Pancreas (tissue), 10 donors: ENCODE results near the gene SIAE. TPM values are rescaled to one million over a fixed set of nuclear protein-coding genes. Genes with fewer than 3 reads are reported as not detected.

Source experiments
- ATAC-seq, 4 donors: fragments of 200-7000 bp; cut with Tn5 transposase; one replicate each; pipeline versions ENCODE4 v1.8.0 to v1.9.1; 2020; ENCODE audit warnings: mild to moderate bottlenecking in 4 of 4, moderate library complexity in 4 of 4
- DNase-seq, 6 donors: peaks; one replicate each; pipeline ENCODE4 v3.0.0-alpha.2; 2020
- FAIRE-seq: peaks from 2 replicates; lab custom pipeline; 2012; peaks lifted over from hg19 to GRCh38; lab: Jason Lieb, UNC
- H3K27ac ChIP-seq, 4 donors: fragments of 200-600 bp; sonication (generic); 1 replicate in 3 of 4; 2 replicates in 1 of 4; pipeline versions ENCODE4 v1.5.0 to v1.8.0; 2020
- H3K27me3 ChIP-seq, 4 donors: fragments of 200-600 bp; one replicate each; pipeline ENCODE4 v1.8.0; 2021
- H3K36me3 ChIP-seq, 3 donors: fragments of 200-600 bp; sonication (generic) in 1 of 3; one replicate each; pipeline versions ENCODE4 v1.5.0 to v1.8.0; 2020 to 2021
- H3K4me1 ChIP-seq, 3 donors: fragments of 200-600 bp; one replicate each; pipeline ENCODE4 v1.8.0; 2021
- H3K4me3 ChIP-seq, 4 donors: fragments of 200-600 bp; sonication (generic) in 2 of 4; one replicate each; pipeline versions ENCODE4 v1.5.0 to v1.8.0; 2020 to 2021
- H3K9me3 ChIP-seq, 4 donors: fragments of 200-600 bp; one replicate each; pipeline ENCODE4 v1.8.0; 2021
- CTCF ChIP-seq, 4 donors: fragments of 200-600 bp; sonication (generic) in 3 of 4; IDR thresholded peaks; one replicate each; pipeline versions ENCODE4 v1.5.0 to v1.8.0; 2021; ENCODE audit warnings: antibody characterized with exemption in 4 of 4
- WGBS, 2 donors: extraction: QIAGEN DNeasy Blood & Tissue Kit; methylation state at CpG; one replicate each; pipeline ENCODE4 v1.1.7; 2013; 5-methylcytosine and 5-hydroxymethylcytosine counted together
- intact Hi-C, 3 donors: fragments of 100-400 bp; cut with DNase I; formaldehyde crosslinking; loops; one replicate each; pipeline versions ENCODE4 v1.11.1 to v1.14.2; 2022
- polyA plus RNA-seq, 2 donors: library from polyadenylated mRNA; stranded (reverse); fragments of 200-250 nt; gene quantifications; one replicate each; pipeline ENCODE4 v1.2.3, GENCODE V29; 2013
- total RNA-seq, 6 donors: library from RNA; stranded (reverse); fragmentation: NEBNext Ultra II Directional in 4 of 6; extraction: Animal tissue kit (Norgen Biotek cat#: 25700) in 4 of 6; gene quantifications; one replicate each; pipeline versions ENCODE4 v1.2.1 to v1.2.4, GENCODE V29; 2021 to 2023
- donor health status: healthy with polysubstance abuse.
- donor health status: DM: no; HTN: no; CAD: no; lungs with moderate emphysema.
- donor health status: DM: no; HTN: no; CAD: no.
- donor health status: control.
- donor health status: control.
- donor health status: Bipolar disorder and iron deficiency.
- donor health status: DM: yes; HTN: yes; CAD: no.
- donor health status: DM: no; HTN: no; CAD: no.
- donor health status: DM: no; HTN: no; CAD: no.
- donor health status: DM: yes; HTN: yes; CAD: no.

Gene SIAE
- total and polyA plus RNA-seq, 8 donors = 9.6 to 29.8 (median 14.1) TPM

- DNase-seq = no peak
- intact Hi-C loops = no loop called here
- no peak for ATAC-seq
Observed at GRCh38 chr11:124612567-124613246, 60.8 kb downstream of the SIAE start.

GRCh38 chr11:124612045-124612444 lies 61.5 kb downstream of the SIAE start:
- Histone ChIP-seq H3K4me1 (no peaks in the 10 kb centered on the region), H3K27ac (no peak overlapping the region), H3K9me3 (no peaks in the 10 kb centered on the region), H3K27me3 (peaks cover 0 to 11% (median 0%) of the 10 kb centered on the region in 4 donors), H3K4me3 (no peak overlapping the region), H3K36me3 (no peaks in the 10 kb centered on the region)
- no peak for FAIRE-seq
- DNase-seq = no peak
- WGBS, 2 donors = 55 to 66% methylated on average over 3 of the region's 3 CpGs
- no peak for ATAC-seq
- intact Hi-C loops = no loop called here
- no peak for TF ChIP-seq CTCF (IDR thresholded peaks at IDR 0.05)

More at GRCh38 chr11:124612567-124613246, 60.8 kb downstream of the SIAE start:
- no peak overlapping the region for H3K4me3 ChIP-seq
- H3K27me3 ChIP-seq = peaks cover 0 to 11% (median 0%) of the 10 kb centered on the region in 4 donors
- no peak for TF ChIP-seq CTCF (IDR thresholded peaks at IDR 0.05)
- H3K27ac ChIP-seq = no peak overlapping the region
- H3K4me1 ChIP-seq = no peaks in the 10 kb centered on the region
- H3K9me3 ChIP-seq = no peaks in the 10 kb centered on the region
- 61 to 66% methylated on average over 10 of the region's 10 CpGs for WGBS, 2 donors
- no peaks in the 10 kb centered on the region for H3K36me3 ChIP-seq
- no peak for FAIRE-seq

- ATAC-seq = no peak
- no peak for DNase-seq
- Histone ChIP-seq H3K36me3 (no peaks in the 10 kb centered on the region), H3K27ac (no peak within 1 kb of the TSS), H3K4me3 (no peak within 1 kb of the TSS), H3K27me3 (peaks cover 0 to 11% (median 0%) of the 10 kb centered on the region in 4 donors), H3K9me3 (no peaks in the 10 kb centered on the region), H3K4me1 (no peaks in the 10 kb centered on the region)
- no peak for FAIRE-seq
- WGBS, 2 donors = 54 to 74% methylated on average over 5 of the region's 5 CpGs
- no peak for TF ChIP-seq CTCF (IDR thresholded peaks at IDR 0.05)
- intact Hi-C loops = no loop called here
Observed at GRCh38 chr11:124611064-124611463, 62.5 kb downstream of the SIAE start, which contains the start of gene PANX3. Gene PANX3 (plus strand): TSS chr11:124611428. CDS start chr11:124611557, 129 bp downstream.

- FAIRE-seq = no peak
- H3K4me3 ChIP-seq = no peak overlapping the region
- peaks cover 0 to 11% (median 0%) of the 10 kb centered on the region in 4 donors for H3K27me3 ChIP-seq
- intact Hi-C loops = no loop called here
- ATAC-seq = no peak
- 80 to 92% methylated on average over 2 of the region's 2 CpGs for WGBS, 2 donors
- TF ChIP-seq CTCF (IDR thresholded peaks at IDR 0.05) = no peak
- H3K27ac ChIP-seq = no peak overlapping the region
- no peaks in the 10 kb centered on the region for H3K9me3 ChIP-seq
- no peaks in the 10 kb centered on the region for H3K4me1 ChIP-seq
- no peak for DNase-seq
- H3K36me3 ChIP-seq = no peaks in the 10 kb centered on the region
Observed at GRCh38 chr11:124610295-124610694, 63.2 kb downstream of the SIAE start.

- intact Hi-C loops = no loop called here
- no peaks in the 10 kb centered on the region for H3K4me1 ChIP-seq
- H3K4me3 ChIP-seq = no peak overlapping the region
- no peaks in the 10 kb centered on the region for H3K9me3 ChIP-seq
- H3K36me3 ChIP-seq = no peaks in the 10 kb centered on the region
- no peaks in the 10 kb centered on the region for H3K27me3 ChIP-seq
- no peak for TF ChIP-seq CTCF (IDR thresholded peaks at IDR 0.05)
- no peak for ATAC-seq
- no peak for FAIRE-seq
- no peak overlapping the region for H3K27ac ChIP-seq
- DNase-seq = no peak
Observed at GRCh38 chr11:124608147-124608546, 65.4 kb downstream of the SIAE start.
